H9 (cell line): ENCODE measurements around the gene MYEF2. TPM values are rescaled to one million over a fixed set of nuclear protein-coding genes. Genes with fewer than 3 reads are reported as not detected.

ENCODE experiments used
- DNase-seq: peaks from one replicate; pipeline ENCODE4 v3.0.0-alpha.2; 2017
- H2AFZ ChIP-seq: one replicate; pipeline ENCODE4 v1.6.1; 2013; ENCODE audit warnings: mild to moderate bottlenecking, low read length, control low read depth, moderate library complexity
- H2AK5ac ChIP-seq: 2 replicates; pipeline ENCODE4 v1.6.1; 2013; ENCODE audit warnings: low read length, control low read depth, mixed read lengths; ENCODE audit not compliant: insufficient read length
- H2BK120ac ChIP-seq: one replicate; pipeline ENCODE4 v1.6.1; 2013; ENCODE audit warnings: low read depth, mild to moderate bottlenecking, low read length, control low read depth, inconsistent platforms; ENCODE audit not compliant: poor library complexity, severe bottlenecking
- H2BK12ac ChIP-seq: 2 replicates; pipeline ENCODE4 v1.6.1; 2013; ENCODE audit warnings: low read length, control low read depth, mixed read lengths, low read depth; ENCODE audit not compliant: insufficient read length
- H2BK15ac ChIP-seq: 2 replicates; pipeline ENCODE4 v1.6.1; 2013; ENCODE audit warnings: low read depth, low read length, control low read depth
- H2BK20ac ChIP-seq: one replicate; pipeline ENCODE4 v1.6.1; 2013; ENCODE audit warnings: low read depth, mild to moderate bottlenecking, low read length, control low read depth, inconsistent platforms; ENCODE audit not compliant: poor library complexity, severe bottlenecking
- H2BK5ac ChIP-seq: 2 replicates; pipeline ENCODE4 v1.6.1; 2013; ENCODE audit warnings: low read length, control low read depth, mixed read lengths; ENCODE audit not compliant: insufficient read length
- H3K14ac ChIP-seq: 2 replicates; pipeline ENCODE4 v1.6.1; 2013; ENCODE audit warnings: low read length, control low read depth; ENCODE audit not compliant: insufficient read depth
- H3K18ac ChIP-seq: 2 replicates; pipeline ENCODE4 v1.6.1; 2013; ENCODE audit warnings: low read depth, mild to moderate bottlenecking, mixed read lengths, low read length, control low read depth; ENCODE audit not compliant: insufficient read length
- H3K23ac ChIP-seq: 2 replicates; pipeline ENCODE4 v1.6.1; 2013; ENCODE audit warnings: low read length, control low read depth, mixed read lengths, low read depth; ENCODE audit not compliant: insufficient read length
- H3K23me2 ChIP-seq: 2 replicates; pipeline ENCODE4 v1.6.1; 2013; ENCODE audit warnings: low read depth, mild to moderate bottlenecking, mixed read lengths, low read length, control low read depth; ENCODE audit not compliant: insufficient read length, poor library complexity, severe bottlenecking
- H3K27ac ChIP-seq: 2 replicates; pipeline ENCODE4 v1.5.1; 2013; ENCODE audit warnings: low read length, control low read depth, mixed read lengths, low read depth; ENCODE audit not compliant: insufficient read length
- H3K27me3 ChIP-seq: 2 replicates; pipeline ENCODE4 v1.6.1; 2013; ENCODE audit warnings: low read length, control low read depth, inconsistent platforms; ENCODE audit not compliant: insufficient read depth
- H3K4ac ChIP-seq: 2 replicates; pipeline ENCODE4 v1.6.1; 2013; ENCODE audit warnings: low read depth, mild to moderate bottlenecking, control low read depth, inconsistent platforms, low read length, moderate library complexity
- H3K4me1 ChIP-seq: 2 replicates; pipeline ENCODE4 v1.6.1; 2013; ENCODE audit warnings: low read length, control low read depth, inconsistent platforms; ENCODE audit not compliant: insufficient read depth
- H3K4me2 ChIP-seq: 2 replicates; pipeline ENCODE4 v1.6.1; 2013; ENCODE audit warnings: low read length, control low read depth, mixed read lengths; ENCODE audit not compliant: insufficient read length, insufficient read depth
- H3K56ac ChIP-seq: 2 replicates; pipeline ENCODE4 v1.6.1; 2013; ENCODE audit warnings: low read depth, mild to moderate bottlenecking, mixed read lengths, low read length, control low read depth; ENCODE audit not compliant: insufficient read length
- H3K79me1 ChIP-seq: 2 replicates; pipeline ENCODE4 v1.6.1; 2013; ENCODE audit warnings: low read depth, mild to moderate bottlenecking, moderate library complexity, low read length, control low read depth, inconsistent platforms; ENCODE audit not compliant: insufficient read depth, poor library complexity, severe bottlenecking
- H3K79me2 ChIP-seq: 2 replicates; pipeline ENCODE4 v1.6.1; 2013; ENCODE audit warnings: low read length, control low read depth, inconsistent platforms; ENCODE audit not compliant: insufficient read depth
- H3K9ac ChIP-seq: 2 replicates; pipeline ENCODE4 v1.6.1; 2013; ENCODE audit warnings: low read length, control low read depth, mixed read lengths; ENCODE audit not compliant: insufficient read length; ENCODE audit errors: extremely low read depth
- H3K9me3 ChIP-seq: one replicate; pipeline ENCODE4 v1.6.1; 2013; ENCODE audit warnings: low read depth, low read length, inconsistent platforms; ENCODE audit not compliant: control insufficient read depth
- H3T11ph ChIP-seq: one replicate; pipeline ENCODE4 v1.6.1; 2013; ENCODE audit warnings: mild to moderate bottlenecking, low read length, control low read depth, inconsistent platforms
- H4K20me1 ChIP-seq: one replicate; pipeline ENCODE4 v1.6.1; 2013; ENCODE audit not compliant: control insufficient read depth, insufficient read length, insufficient read depth
- H4K5ac ChIP-seq: 2 replicates; pipeline ENCODE4 v1.6.1; 2013; ENCODE audit warnings: low read depth, mild to moderate bottlenecking, mixed read lengths, low read length, control low read depth; ENCODE audit not compliant: insufficient read length
- H4K8ac ChIP-seq: replicated peaks from 2 replicates; pipeline ENCODE4 v1.6.1; 2013; ENCODE audit warnings: low read length, control low read depth, mixed read lengths, low read depth; ENCODE audit not compliant: insufficient read length
- H4K91ac ChIP-seq: 2 replicates; pipeline ENCODE4 v1.6.1; 2013; ENCODE audit warnings: low read depth, mild to moderate bottlenecking, moderate library complexity, mixed read lengths, low read length, control low read depth; ENCODE audit not compliant: insufficient read length
- H3K27ac Mint-ChIP-seq, 3 experiments: 2 replicates in 2 of 3; 3 replicates in 1 of 3; pipeline ENCODE4 v1.8.0; 2020 to 2021; ENCODE audit warnings: mixed read lengths in 3 of 3, mild to moderate bottlenecking in 1 of 3, moderate library complexity in 1 of 3
- H3K27me3 Mint-ChIP-seq: 2 replicates; pipeline ENCODE4 v1.8.0; 2021; ENCODE audit warnings: low read depth, mild to moderate bottlenecking, moderate library complexity, mixed read lengths
- H3K36me3 Mint-ChIP-seq, 3 experiments: 2 replicates in 2 of 3; 3 replicates in 1 of 3; pipeline ENCODE4 v1.8.0; 2020 to 2021; ENCODE audit warnings: low read depth in 3 of 3, mixed read lengths in 3 of 3; ENCODE audit not compliant: insufficient read depth in 1 of 3
- H3K4me1 Mint-ChIP-seq, 2 experiments: 2 replicates each; pipeline ENCODE4 v1.8.0; 2020; ENCODE audit warnings: mixed read lengths in 2 of 2
- H3K4me3 Mint-ChIP-seq, 2 experiments: 2 replicates in 1 of 2; 3 replicates in 1 of 2; pipeline ENCODE4 v1.8.0; 2020 to 2021; ENCODE audit warnings: mild to moderate bottlenecking in 2 of 2, mixed read lengths in 2 of 2, moderate library complexity in 1 of 2
- H3K9me3 Mint-ChIP-seq, 2 experiments: 2 replicates in 1 of 2; 3 replicates in 1 of 2; pipeline ENCODE4 v1.8.0; 2020; ENCODE audit warnings: mild to moderate bottlenecking in 2 of 2, mixed read lengths in 2 of 2, moderate library complexity in 1 of 2
- CTCF ChIP-seq: fragments of 200-600 bp; sonication (generic); conservative IDR thresholded peaks from 3 replicates; pipeline ENCODE4 v1.8.0; 2021; ENCODE audit warnings: antibody characterized with exemption, mild to moderate bottlenecking
- WGBS: extraction: QIAGEN DNeasy Blood & Tissue Kit; methylation state at CpG from one replicate; pipeline ENCODE4 v1.1.7; 2013; ENCODE audit warnings: missing lambda C conversion rate, low lambda C conversion rate, mixed read lengths; ENCODE audit not compliant: insufficient read length; ENCODE audit errors: extremely low coverage; 5-methylcytosine and 5-hydroxymethylcytosine counted together
- total RNA-seq: library from RNA; stranded (reverse); gene quantifications from 2 replicates; pipeline ENCODE4 v1.2.1, GENCODE V29; 2021

MYEF2 gene
- total RNA-seq, 1 experiment from 2014 or later = 85.2 TPM

DNA sequence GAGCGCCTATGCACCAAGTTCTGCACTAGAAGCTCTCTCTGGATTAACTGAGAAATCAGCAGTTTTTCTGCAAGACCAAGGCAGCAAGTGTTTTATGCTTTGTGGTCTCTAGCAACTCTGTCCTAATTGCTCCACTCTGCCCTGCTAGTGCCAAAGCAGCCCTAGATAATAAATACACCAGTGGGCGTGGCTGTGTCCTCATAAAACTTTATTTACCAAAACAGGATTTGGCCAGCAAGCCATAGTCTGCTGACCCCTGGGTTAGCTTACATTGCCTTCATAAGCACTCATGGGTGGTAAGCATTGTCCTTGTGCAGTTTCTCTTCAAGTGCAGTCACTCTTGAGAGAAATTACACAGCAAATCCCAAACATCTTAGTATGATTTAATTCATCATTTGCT, 88.0 kb downstream of the MYEF2 start:
- no peaks in the 10 kb centered on the region for H3K27me3 Mint-ChIP-seq
- H3K36me3 Mint-ChIP-seq = peaks cover 12 to 16% (median 15%) of the 10 kb centered on the region in 3 experiments
- Histone ChIP-seq H3K23me2 (no peaks in the 10 kb centered on the region), H3K18ac (no peak overlapping the region), H3K79me2 (no peaks in the 10 kb centered on the region), H3K27me3 (no peaks in the 10 kb centered on the region), H2BK120ac (no peak overlapping the region), H2AFZ (no peak overlapping the region), H3K4me2 (no peak overlapping the region), H3K79me1 (no peaks in the 10 kb centered on the region), H3K4ac (no peak overlapping the region), H2BK20ac (no peak overlapping the region), H3K14ac (no peak overlapping the region), H2BK12ac (no peak overlapping the region), H3K9me3 (peaks cover 21% of the 10 kb centered on the region), H4K8ac (no peak overlapping the region), H4K91ac (no peak overlapping the region), H3T11ph (no peak overlapping the region), H3K56ac (no peak overlapping the region), H2BK15ac (no peak overlapping the region), H3K23ac (no peak overlapping the region), H2BK5ac (no peak overlapping the region), H3K4me1 (no peaks in the 10 kb centered on the region), H3K27ac (no peak overlapping the region), H4K20me1 (no peaks in the 10 kb centered on the region), H3K9ac (no peak overlapping the region), H2AK5ac (no peak overlapping the region), H4K5ac (no peak overlapping the region)
- H3K4me1 Mint-ChIP-seq = peaks cover 4 to 6% of the 10 kb centered on the region in 2 experiments; a peak in 1 of 4 replicates
- H3K4me3 Mint-ChIP-seq = no peak overlapping the region
- H3K9me3 Mint-ChIP-seq = peaks cover 15 to 25% of the 10 kb centered on the region in 2 experiments
- WGBS = no CpG with 5 or more reads among the region's 2 CpGs
- H3K27ac Mint-ChIP-seq = no peak overlapping the region
- no peak for TF ChIP-seq CTCF
- DNase-seq = no peak
